ENCODE results near the gene GGA1. TPM values are rescaled to one million over a fixed set of nuclear protein-coding genes. Genes with fewer than 3 reads are reported as not detected.
A peak's percentile ranks its signal among the peaks of the same experiment; 100 is the strongest.

GGA1 gene
- total RNA-seq, 1 donor from 2014 or later = 64.8 TPM

- Histone ChIP-seq H3K4me1 (peaks cover 58% of the 10 kb centered on the region), H3K27ac (no peak overlapping the region), H3K9me3 (no peaks in the 10 kb centered on the region), H3K27me3 (ENCODE audit: low read depth) (no peaks in the 10 kb centered on the region), H3K4me3 (peak overlapping the region; percentile 67), H3K36me3 (peaks cover 22% of the 10 kb centered on the region)
- intact Hi-C loops (cut with DNase I) = no loop called here
- no peak for ATAC-seq
- no peak for TF ChIP-seq CTCF (IDR thresholded peaks at IDR 0.05)
- DNase-seq = no peak
These were observed 32.9 kb downstream of the GGA1 start for GRCh38 chr22:37641561-37641949.

- intact Hi-C loops (cut with DNase I) = no loop called here
- H3K9me3 ChIP-seq = no peaks in the 10 kb centered on the region
- peak; percentile 96 for TF ChIP-seq CTCF (IDR thresholded peaks at IDR 0.05)
- no peaks in the 10 kb centered on the region for H3K27me3 ChIP-seq (ENCODE audit: low read depth)
- peaks cover 42% of the 10 kb centered on the region for H3K4me1 ChIP-seq
- DNase-seq (peak; percentile 90), ATAC-seq (peak; percentile 82 to 83)
- peaks cover 35% of the 10 kb centered on the region for H3K36me3 ChIP-seq
- no peak overlapping the region for H3K4me3 ChIP-seq
- H3K27ac ChIP-seq = no peak overlapping the region
These were observed 34.7 kb downstream of the GGA1 start for GRCh38 chr22:37643225-37643847.

- no peak overlapping the region for H3K4me3 ChIP-seq
- H3K9me3 ChIP-seq = no peaks in the 10 kb centered on the region
- H3K27me3 ChIP-seq (ENCODE audit: low read depth) = no peaks in the 10 kb centered on the region
- DNase-seq (no peak), ATAC-seq (no peak)
- peaks cover 74% of the 10 kb centered on the region for H3K36me3 ChIP-seq
- intact Hi-C loops (cut with DNase I) = no loop called here
- peaks cover 7% of the 10 kb centered on the region for H3K4me1 ChIP-seq
- no peak for TF ChIP-seq CTCF (IDR thresholded peaks at IDR 0.05)
- H3K27ac ChIP-seq = no peak overlapping the region
These were observed 38.7 kb downstream of the GGA1 start for GRCh38 chr22:37647317-37647716.

- no peak for DNase-seq
- no peak for TF ChIP-seq CTCF (IDR thresholded peaks at IDR 0.05)
- H3K27me3 ChIP-seq (ENCODE audit: low read depth) = no peaks in the 10 kb centered on the region
- intact Hi-C loops (cut with DNase I) = no loop called here
- peaks cover 6% of the 10 kb centered on the region for H3K4me1 ChIP-seq
- no peak overlapping the region for H3K4me3 ChIP-seq
- ATAC-seq = no peak
- H3K36me3 ChIP-seq = peaks cover 79% of the 10 kb centered on the region
- H3K9me3 ChIP-seq = no peaks in the 10 kb centered on the region
- H3K27ac ChIP-seq = no peak overlapping the region
These were observed 39.3 kb downstream of the GGA1 start for GRCh38 chr22:37647928-37648327.

GRCh38 chr22:37650463-37651136 lies 42.0 kb downstream of the GGA1 start:
- ATAC-seq (no peak), DNase-seq (no peak)
- Histone ChIP-seq H3K27ac (no peak overlapping the region), H3K36me3 (peaks cover 70% of the 10 kb centered on the region), H3K4me3 (no peak overlapping the region), H3K27me3 (ENCODE audit: low read depth) (no peaks in the 10 kb centered on the region), H3K4me1 (no peaks in the 10 kb centered on the region), H3K9me3 (no peaks in the 10 kb centered on the region)
- TF ChIP-seq CTCF (IDR thresholded peaks at IDR 0.05) = no peak
- intact Hi-C loops (cut with DNase I) = no loop called here
